Activated T-helper 9 cell treated with anti-CD3 and anti-CD28 coated beads, Interleukin-2, amount 50 U/mL, for 16 hours (primary cell): ENCODE results near the gene FAM9A.
"Not testable (repeated sequence)": the region's sequence is repeated elsewhere in the genome, so short reads cannot be mapped to it uniquely, and the experiment has no call there.

Experiments used
- DNase-seq: peaks from one replicate; pipeline ENCODE4 v3.0.0-alpha.2; 2020; ENCODE audit warnings: low read depth

Gene FAM9A

DNA sequence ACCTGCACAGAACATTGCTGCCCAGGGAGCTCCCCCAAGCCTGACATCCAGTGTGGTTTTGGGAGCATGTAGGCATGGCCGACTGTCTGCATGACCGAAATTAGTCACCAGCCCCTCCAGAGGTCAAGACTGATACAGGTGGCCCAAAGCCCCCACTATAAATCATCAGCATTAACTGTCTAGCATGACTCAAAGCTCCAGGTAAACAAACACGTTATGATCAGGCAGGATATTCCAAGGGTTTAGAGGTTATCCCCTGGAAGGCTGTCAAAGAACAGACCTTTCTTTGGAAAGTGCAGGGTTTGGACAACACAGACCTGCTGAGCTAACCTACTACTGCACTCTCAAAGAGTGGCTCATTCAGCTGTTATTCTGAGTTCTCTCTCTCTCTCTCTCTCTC is 2.1 kb upstream of the FAM9A start:
- no peak for DNase-seq

DNA sequence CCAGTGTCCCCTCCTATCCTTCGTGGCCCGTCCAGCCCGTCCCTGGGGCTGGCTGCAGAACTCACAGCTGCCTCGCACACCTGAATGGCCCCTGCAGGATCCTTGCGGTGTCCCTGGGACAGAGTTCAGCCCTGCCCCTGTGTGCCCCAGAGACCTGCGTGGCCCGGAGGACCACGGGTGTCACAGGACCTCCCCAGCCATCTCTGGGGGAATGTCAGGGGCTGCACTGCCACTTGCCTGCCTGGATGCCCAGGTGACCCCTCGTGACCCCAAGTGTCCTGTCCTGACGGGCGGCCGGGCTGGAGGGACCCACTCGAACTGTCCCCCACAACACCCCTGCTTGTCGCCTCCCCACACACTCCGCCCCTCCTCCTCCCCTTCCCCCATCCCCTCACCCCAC is 832 bp downstream of the FAM9A start:
- not testable (repeated sequence) for DNase-seq

DNA sequence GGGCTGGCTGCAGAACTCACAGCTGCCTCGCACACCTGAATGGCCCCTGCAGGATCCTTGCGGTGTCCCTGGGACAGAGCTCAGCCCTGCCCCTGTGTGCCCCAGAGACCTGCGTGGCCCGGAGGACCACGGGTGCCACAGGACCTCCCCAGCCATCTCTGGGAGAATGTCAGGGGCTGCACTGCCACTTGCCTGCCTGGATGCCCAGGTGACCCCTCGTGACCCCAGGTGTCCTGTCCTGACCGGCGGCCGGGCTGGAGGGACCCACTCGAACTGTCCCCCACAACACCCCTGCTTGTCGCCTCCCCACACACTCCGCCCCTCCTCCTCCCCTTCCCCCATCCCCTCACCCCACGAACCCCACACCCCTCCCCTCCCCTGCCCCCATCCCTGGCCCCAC is 1.9 kb downstream of the FAM9A start:
- DNase-seq = not testable (repeated sequence)

DNA sequence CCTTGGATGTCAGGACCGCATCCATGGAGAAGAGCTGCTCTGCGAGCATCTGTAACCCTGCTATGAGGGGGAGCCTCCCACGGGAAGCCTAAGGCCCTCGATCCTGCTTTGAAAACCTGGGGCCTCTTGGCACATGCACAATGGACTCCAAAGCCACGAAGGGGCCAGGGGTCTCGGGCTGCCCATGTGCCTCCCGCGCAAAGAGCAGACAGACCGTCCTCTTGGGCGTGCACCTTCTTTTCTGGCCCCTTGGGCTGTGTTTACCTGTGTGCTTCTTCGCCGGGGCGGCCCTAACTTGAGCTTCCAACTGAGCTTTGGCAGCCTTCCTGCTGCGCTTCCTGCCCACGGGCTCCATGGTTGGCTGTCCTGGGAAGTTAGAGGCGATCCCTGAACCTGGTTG is 2.5 kb downstream of the FAM9A start:
- not testable (repeated sequence) for DNase-seq

DNA sequence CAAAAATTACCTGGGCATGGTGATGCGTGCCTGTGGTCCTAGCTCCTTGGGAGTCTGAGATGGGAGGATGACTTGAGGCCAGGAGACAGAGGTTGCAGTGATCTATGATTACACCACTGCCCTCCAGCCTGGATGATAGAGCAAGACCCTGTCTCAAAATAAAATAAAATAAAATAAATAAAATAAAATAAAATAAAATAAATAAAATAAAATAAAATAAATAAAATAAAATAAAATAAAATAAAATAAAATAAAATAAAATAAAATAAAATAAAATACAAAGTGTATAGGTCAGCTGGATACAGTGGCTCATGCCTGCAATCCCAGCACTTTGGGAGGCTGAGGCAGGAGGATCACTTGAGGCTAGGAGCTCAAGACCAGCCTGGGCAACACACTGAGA is 14.1 kb downstream of the FAM9A start:
- not testable (repeated sequence) for DNase-seq

DNA sequence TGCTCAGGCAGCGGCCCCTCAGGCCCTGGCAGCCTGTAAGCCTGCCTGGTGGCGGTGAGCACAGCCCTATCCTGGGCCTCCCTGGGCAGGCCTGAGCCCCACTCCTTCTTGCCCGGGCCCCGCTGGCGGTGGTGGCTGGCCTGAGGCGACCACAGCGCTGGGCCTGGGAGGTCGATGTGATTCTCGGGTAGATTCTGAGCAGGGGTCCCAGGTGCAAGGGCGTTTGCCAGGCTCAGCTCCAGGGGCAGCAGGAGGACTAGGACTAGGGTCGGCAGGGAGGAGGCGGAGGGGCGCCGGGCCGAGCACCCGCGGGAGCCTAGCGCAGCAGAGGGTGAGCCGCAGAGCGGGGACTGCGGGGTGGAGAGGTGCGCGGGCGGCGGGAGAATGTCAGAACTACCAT is 17.0 kb downstream of the FAM9A start:
- no peak for DNase-seq

DNA sequence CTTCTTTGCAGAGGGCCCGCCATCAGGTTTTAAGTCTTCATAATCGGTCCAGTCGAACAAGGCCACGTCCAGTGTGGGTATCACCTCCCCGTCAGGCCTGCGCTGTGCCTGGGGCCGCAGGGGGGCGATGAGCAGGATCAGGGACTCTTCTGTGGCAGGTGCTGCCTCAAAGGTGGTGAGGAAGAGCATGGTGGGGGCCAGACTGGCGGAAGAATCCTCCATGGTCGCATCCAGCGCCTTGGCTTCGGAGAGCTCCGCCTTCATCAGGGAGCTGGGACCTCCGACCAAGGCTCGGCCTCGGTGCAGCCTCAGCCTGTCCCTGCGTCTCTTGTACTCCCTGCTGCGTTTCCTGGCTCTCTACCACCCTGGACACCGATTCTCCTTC is 17.5 kb downstream of the FAM9A start:
- DNase-seq = no peak

DNA sequence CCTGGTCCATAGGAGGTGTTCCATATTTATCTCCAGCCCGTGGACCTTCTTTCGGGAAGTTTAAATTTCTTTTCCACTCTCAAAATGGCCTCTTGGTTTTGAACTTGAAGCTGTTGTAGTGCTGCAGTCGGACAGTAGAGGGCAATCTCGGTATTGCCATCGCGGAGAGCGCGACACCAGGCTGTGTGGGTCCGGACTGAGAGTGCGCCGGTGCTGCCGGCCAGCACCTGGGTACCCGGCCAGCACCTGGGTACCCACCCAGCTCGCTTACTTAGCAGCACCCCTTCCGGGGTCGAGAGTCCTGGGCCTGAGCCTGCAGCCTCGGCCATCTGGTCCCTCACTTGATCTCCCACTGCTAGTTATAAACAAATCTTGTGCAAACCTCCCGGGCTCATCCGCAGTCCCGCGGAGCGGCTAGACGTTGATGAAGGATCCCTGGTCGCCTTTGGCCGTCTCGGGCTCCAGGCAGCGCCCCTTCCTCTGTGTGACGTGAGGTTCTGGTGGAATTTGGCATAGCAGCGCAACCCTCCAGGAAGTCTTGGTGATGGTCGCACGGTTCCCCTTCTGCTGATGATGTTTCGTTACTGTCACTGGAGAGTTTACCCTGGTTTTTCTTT is 18.0 kb downstream of the FAM9A start:
- DNase-seq = no peak

DNA sequence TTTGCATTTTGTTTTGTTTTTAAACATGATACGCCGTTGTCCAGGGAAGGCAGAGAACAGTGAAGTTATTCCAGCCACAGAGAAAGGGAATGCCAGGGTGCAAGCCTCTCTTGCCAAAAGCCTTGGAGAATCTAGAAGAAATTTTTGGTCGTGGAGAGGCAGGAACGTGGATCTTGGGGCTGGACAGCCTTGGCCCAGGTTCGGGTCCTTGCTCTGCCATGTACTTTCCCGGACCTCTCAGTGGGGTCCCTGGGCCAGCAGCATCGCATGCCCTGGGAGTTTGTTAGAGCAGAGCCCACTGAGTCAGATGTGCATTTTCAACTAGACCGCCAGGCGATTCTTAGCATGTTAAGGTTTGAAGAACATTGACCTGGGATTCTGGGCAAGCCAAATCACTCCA is 18.6 kb downstream of the FAM9A start:
- DNase-seq = no peak

DNA sequence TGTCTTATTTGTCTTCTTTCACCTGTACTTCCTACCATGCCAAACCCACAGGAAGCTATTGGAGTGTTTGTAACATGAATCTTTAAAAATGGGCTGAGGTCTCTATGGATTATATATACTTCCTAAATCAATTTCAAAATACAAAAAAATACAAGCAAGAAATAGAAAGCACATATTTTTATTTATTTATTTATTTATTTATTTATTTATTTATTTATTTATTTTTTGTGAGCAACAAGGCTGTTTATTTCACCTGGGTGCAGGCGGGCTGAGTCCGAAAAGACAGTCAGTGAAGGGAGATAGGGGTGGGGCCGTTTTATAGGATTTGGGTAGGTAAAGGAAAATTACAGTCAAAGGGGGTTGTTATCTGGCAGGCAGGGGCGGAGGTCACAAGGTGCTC is 19.3 kb downstream of the FAM9A start:
- DNase-seq = not testable (repeated sequence)

DNA sequence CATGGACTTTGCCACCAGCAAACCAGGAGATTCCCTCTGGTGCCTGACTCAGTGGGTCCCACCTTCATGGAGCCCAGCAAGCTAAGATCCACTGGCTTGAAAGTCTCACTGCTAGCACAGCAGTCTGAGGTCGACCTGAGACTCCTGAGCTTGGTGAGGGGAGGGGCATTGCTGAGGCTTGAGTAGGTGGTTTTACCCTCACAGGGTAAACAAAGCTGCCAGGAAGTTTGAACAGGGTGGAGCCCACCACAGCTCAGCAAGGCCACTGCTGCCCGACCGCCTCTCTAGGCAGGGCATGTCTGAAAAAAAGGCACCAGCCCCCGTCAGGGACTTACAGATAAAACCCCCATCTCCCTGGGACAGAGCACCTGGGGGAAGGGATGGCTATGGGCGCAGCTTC is 28.1 kb downstream of the FAM9A start:
- DNase-seq = no peak

DNA sequence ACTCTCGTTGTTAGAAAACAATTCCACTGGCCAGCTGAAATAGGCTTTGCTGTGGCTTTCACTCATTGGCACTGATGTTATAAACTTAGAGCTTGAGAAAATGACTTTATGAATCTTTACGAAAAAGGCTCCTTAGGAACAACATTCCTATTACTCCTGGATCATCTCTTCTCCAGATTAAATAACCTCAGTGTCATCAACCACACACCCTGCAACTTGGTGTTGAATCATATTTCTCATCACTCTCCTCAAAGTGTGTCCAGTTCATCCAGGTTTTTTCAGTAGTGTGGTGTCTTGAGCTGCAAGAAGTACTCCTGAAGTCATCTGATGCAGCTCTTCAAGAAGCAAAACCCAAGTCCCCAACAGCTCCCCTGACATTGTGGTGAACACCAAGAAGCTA is 41.2 kb downstream of the FAM9A start:
- DNase-seq = no peak

DNA sequence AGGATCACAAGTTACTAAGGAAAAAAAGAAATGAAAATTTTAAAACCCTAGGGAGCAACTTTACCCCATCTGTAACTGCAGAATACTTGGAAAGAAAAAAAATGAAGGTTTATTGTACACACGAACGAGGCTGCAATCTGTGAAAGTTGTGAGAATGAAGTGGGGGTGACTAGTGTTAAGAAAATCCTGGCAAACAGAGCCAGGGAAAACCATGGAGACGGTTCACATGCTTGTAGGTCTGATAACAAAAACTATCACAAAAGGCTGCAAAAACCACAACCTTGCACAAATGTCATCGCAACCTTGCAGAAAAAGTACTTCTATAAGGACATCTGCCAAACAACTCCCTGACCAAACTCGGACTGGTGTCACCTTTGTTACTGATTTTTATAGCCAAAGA is 42.5 kb downstream of the FAM9A start:
- not testable (repeated sequence) for DNase-seq

DNA sequence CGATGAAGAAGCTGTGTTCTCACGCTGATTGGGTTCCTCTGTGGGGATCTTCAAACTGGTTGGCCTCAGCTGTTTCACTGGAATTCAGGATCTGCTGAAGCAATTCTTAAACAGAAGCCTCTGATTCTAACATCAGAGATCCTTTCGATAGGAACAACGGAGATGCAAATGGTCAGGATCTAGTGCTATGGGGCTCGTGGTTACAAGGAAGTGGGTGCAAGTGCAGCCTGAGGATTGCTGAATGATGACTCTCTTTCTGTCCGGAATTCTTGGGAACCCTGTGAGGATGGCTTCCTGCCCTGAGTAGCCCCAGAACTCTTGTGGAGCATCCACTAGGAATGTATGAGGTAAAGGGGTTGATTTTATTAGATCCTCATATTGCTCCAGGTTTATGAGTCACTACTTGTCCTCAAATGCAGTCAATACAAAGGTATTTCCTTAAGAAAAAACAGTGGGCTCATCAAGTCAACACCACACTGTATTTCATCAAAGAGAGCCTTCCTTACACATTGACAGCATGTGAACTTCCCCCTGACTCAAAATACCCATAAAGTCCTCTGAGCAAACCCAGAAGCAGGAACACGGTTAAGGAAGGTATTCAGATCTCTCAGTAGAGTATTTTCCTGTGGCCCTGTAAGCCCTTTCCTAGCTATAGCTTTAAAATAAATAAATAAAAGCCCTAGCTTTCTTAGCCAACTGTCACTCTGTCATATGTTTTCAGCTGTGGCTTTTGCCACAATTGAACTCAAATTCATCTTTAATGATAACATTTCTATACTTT is 43.4 kb downstream of the FAM9A start:
- not testable (repeated sequence) for DNase-seq

DNA sequence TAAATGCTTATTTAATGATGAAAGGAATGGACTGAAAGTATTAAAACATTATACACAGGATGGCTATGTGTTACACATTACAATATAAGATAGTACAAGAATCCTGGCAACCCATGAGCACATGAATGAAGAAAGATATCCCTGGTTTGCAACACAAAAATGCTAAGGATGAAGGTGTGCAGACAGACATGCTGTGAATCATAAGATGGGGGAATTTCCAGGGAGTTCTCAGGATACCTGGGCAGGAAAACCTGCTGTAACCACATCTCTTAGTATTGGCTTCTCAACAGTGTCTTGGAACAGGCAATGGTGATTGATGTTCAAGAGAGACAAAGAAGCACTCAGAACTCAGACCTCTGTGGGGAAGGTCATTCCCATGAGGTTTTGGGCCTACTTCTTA is 45.4 kb downstream of the FAM9A start:
- DNase-seq = no peak

DNA sequence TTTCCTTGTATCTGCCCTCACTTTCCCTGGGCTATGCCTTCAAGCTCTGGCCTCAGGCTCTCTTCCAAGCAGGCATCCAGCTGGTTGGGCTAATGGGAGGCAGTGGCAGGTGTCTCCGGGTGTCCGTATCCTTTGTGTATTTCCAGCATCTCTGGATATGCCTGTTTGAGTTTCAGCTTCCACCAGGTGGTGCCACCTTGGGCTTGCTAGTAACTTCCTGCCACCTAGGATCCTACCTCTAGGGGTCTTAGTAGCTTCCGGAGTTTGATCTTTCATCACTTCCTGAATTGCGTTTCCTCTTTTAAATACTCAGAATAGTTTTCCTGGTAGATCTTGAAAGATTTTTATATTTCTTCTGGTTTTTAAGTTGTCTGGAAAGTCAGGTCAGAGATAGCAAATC is 46.1 kb downstream of the FAM9A start:
- DNase-seq = no peak

DNA sequence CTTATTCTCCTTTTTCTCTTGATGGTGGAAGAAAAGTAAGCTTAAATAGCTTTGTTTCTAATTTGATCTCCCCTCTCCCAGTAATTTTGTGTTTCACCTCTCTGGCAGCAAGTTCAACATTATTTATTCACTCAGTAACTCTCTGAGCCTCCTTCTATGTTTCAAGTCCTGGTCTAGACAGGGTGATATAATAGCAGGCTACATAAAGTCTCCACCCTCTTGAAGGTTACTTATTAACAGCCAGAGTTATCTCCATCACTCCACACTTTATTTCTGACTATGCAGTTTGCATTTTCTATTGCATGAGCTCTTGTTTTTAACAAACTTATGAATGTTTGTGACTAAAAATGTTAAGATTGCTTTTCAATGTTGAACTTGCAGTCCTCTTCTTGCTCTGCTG is 51.5 kb downstream of the FAM9A start:
- DNase-seq = no peak

DNA sequence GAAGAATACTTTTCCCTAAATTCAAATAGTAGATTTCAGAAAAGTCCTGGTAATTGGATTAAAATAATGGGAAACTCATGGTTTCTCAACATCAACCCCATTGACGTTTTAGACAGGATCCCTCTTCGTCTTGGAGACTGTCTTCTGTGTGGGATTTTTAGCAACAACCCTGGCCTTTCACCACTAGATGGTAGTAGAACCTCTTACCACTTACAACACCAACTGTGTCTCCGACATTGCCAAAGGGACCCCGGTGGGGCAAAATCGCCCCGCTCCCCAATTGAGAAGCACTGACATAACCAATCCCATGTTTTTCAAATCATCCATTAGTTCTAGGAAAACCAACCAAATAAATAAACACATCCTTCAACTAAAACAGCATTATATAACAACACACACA is 52.3 kb downstream of the FAM9A start:
- no peak for DNase-seq

DNA sequence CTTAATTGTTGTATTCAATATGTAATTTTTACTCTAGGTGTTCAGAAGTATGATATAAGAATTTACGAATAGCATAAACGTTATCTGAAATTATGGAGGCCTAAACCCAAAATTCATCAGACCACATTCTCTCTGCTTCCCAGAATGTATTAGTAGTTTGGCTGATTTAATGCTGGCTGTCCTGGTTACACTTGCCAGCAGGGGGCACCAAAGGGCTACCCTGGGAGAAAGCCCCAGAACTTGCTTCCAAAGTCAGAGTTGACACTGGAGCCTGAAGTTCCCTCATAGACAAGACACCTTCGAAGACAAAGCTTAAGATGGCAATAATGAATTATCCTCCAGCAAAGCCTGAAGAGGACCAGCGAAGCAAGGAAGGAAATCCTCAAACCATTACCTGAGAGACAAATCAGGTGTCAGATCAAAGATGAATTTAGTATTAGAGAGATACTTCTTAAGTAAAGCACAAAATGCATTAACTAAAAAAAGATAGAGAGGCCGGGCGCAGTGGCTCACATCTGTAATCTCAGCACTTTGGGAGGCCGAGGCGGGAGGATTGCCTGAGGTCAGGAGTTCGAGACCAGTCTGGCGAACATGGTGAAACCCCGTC is 58.0 kb downstream of the FAM9A start:
- peak; percentile 34 for DNase-seq

DNA sequence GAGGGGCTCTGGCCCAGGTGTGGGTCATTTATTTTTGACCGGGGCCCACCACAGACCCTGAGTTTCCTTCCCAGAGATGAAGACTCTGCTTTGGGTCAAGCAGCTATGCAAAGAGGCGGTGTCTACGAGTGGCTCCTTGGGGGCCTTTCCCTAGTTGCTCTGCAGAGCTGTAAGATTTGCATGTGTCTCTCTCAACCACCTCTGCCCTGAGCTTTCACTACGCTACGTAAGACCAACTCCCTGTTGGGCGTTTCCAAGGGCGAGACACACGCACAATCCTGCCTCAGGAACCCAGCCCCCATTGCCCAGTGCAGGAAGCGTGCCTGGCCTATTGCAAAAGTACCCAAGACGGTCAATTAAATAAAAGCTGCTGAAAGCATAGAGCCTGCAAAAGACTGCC is 59.2 kb downstream of the FAM9A start:
- DNase-seq = no peak
